RWPE2 (cell line): Measurements from ENCODE around the gene CCR5AS.

Experiments
- ATAC-seq: fragments of 200-7000 bp; cut with Tn5 transposase; 3 replicates; pipeline ENCODE4 v1.9.1; 2021; ENCODE audit warnings: low read depth
- DNase-seq: peaks from one replicate; pipeline ENCODE4 v3.0.0-alpha.2; 2020; ENCODE audit warnings: low spot score
- H3K27ac ChIP-seq: fragments of 450-650 bp; 2 replicates; pipeline ENCODE4 v1.5.1; 2017; ENCODE audit warnings: mild to moderate bottlenecking; ENCODE audit not compliant: poor library complexity, severe bottlenecking
- H3K27me3 ChIP-seq: fragments of 250-450 bp; sonication (Bioruptor Pico); 2 replicates; pipeline ENCODE4 v1.5.1; 2021; ENCODE audit warnings: mild to moderate bottlenecking, moderate library complexity; ENCODE audit not compliant: insufficient read depth, poor library complexity, severe bottlenecking
- H3K36me3 ChIP-seq: fragments of 250-450 bp; sonication (Bioruptor Pico); 2 replicates; pipeline ENCODE4 v1.5.1; 2020; ENCODE audit warnings: low read depth, mild to moderate bottlenecking, moderate library complexity
- H3K4me1 ChIP-seq: fragments of 250-450 bp; sonication (Bioruptor Pico); 2 replicates; pipeline ENCODE4 v1.5.1; 2021; ENCODE audit warnings: mild to moderate bottlenecking, moderate library complexity; ENCODE audit not compliant: insufficient read depth, poor library complexity, severe bottlenecking
- H3K4me3 ChIP-seq: fragments of 250-450 bp; sonication (Bioruptor Pico); 2 replicates; pipeline ENCODE4 v1.5.1; 2021; ENCODE audit warnings: mild to moderate bottlenecking, moderate library complexity; ENCODE audit not compliant: severe bottlenecking
- H3K9me3 ChIP-seq: fragments of 250-450 bp; sonication (Bioruptor Pico); 2 replicates; pipeline ENCODE4 v1.5.1; 2021; ENCODE audit warnings: mild to moderate bottlenecking, moderate library complexity; ENCODE audit not compliant: severe bottlenecking
- CTCF ChIP-seq: fragments of 450-650 bp; IDR thresholded peaks from one replicate; pipeline ENCODE4 v1.5.1; 2017; ENCODE audit warnings: mild to moderate bottlenecking, moderate library complexity; ENCODE audit not compliant: poor library complexity, severe bottlenecking

Gene CCR5AS

GRCh38 chr3:46399557-46399956 is 7.3 kb downstream of the CCR5AS start:
- Histone ChIP-seq H3K27ac (no peak overlapping the region), H3K36me3 (no peaks in the 10 kb centered on the region), H3K27me3 (no peaks in the 10 kb centered on the region), H3K9me3 (no peaks in the 10 kb centered on the region), H3K4me1 (no peaks in the 10 kb centered on the region), H3K4me3 (no peak overlapping the region)
- no peak for TF ChIP-seq CTCF
- ATAC-seq = no peak
- no peak for DNase-seq

- H3K27ac ChIP-seq = no peak overlapping the region
- no peak for TF ChIP-seq CTCF
- DNase-seq (no peak), ATAC-seq (no peak)
- no peaks in the 10 kb centered on the region for H3K9me3 ChIP-seq
- H3K27me3 ChIP-seq = no peaks in the 10 kb centered on the region
- H3K4me3 ChIP-seq = no peak overlapping the region
- no peaks in the 10 kb centered on the region for H3K4me1 ChIP-seq
- H3K36me3 ChIP-seq = no peaks in the 10 kb centered on the region
Observed at GRCh38 chr3:46399098-46399497, 7.8 kb downstream of the CCR5AS start.

DNA sequence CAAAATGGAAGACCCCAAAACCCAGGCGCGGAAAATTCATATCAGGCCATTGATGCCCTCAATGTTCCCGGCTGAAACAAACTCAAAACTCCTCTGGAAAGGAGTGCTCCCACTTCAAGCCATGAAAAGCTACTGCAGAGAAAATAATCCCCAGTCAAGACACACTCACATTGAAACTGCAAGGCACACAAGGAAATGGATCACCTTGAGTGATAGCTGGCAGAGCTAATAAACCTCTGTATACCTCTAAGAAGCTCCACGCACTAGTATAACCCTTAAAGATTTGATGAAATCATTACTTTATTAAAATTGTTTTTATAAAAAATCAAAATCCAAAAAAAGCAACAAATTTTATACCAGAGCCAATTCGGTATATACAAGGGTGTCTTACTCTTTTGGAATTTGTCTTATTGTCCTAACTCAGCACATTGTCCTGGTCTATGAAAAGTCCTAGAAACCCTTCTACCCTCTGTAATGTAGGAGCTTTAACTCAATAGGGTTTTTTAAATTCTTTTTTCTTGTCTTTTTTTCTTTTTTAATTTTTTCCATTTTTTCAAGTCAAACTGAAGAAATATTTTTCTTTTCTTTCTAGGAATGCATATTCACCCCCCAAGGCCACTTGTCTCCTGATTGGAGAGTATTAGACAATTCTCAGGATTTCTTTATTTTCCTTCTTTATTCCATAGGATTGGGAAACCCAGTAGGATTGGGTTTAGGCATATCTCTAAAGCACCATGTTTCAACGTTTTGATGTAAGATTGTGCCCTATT is 8.5 kb downstream of the CCR5AS start:
- Histone ChIP-seq H3K27me3 (no peaks in the 10 kb centered on the region), H3K36me3 (no peaks in the 10 kb centered on the region), H3K4me3 (no peak overlapping the region), H3K4me1 (no peaks in the 10 kb centered on the region), H3K9me3 (no peaks in the 10 kb centered on the region), H3K27ac (no peak overlapping the region)
- DNase-seq (no peak), ATAC-seq (no peak)
- no peak for TF ChIP-seq CTCF

GRCh38 chr3:46397111-46397510 is 9.8 kb downstream of the CCR5AS start:
- H3K36me3 ChIP-seq = no peaks in the 10 kb centered on the region
- H3K4me3 ChIP-seq = no peak overlapping the region
- no peak overlapping the region for H3K27ac ChIP-seq
- DNase-seq = no peak
- no peak for TF ChIP-seq CTCF
- H3K9me3 ChIP-seq = no peaks in the 10 kb centered on the region
- no peak for ATAC-seq
- no peaks in the 10 kb centered on the region for H3K4me1 ChIP-seq
- H3K27me3 ChIP-seq = no peaks in the 10 kb centered on the region

- Histone ChIP-seq H3K27ac (no peak overlapping the region), H3K4me1 (no peaks in the 10 kb centered on the region), H3K9me3 (no peaks in the 10 kb centered on the region), H3K4me3 (no peak overlapping the region), H3K36me3 (no peaks in the 10 kb centered on the region), H3K27me3 (no peaks in the 10 kb centered on the region)
- ATAC-seq = no peak
- DNase-seq = no peak
- no peak for TF ChIP-seq CTCF
Observed at GRCh38 chr3:46395766-46396530, 10.9 kb downstream of the CCR5AS start.
